A172 (cell line): ENCODE data around the gene LRRC47. TPM values are rescaled to one million over a fixed set of nuclear protein-coding genes. Genes with fewer than 3 reads are reported as not detected.

ENCODE experiments used
- DNase-seq: peaks from one replicate; pipeline ENCODE4 v3.0.0-alpha.2; 2015; ENCODE audit warnings: low spot score
- total RNA-seq: library from RNA; depleted of rRNA; stranded (reverse); fragments of >200 nt; shearing (Covaris generic); gene quantifications from 2 replicates; pipeline ENCODE4 v1.2.3, GENCODE V29; 2014; rRNA removed

Gene LRRC47
- total RNA-seq, 1 experiment from 2014 or later: 29.8 TPM

- no peak for DNase-seq
Measured at GRCh38 chr1:3733883-3734589, 62.3 kb downstream of the LRRC47 start.

GRCh38 chr1:3733094-3733882 is 63.0 kb downstream of the LRRC47 start:
- no peak for DNase-seq

GRCh38 chr1:3732434-3733093 is 63.7 kb downstream of the LRRC47 start:
- no peak for DNase-seq

GRCh38 chr1:3731583-3732433 is 64.5 kb downstream of the LRRC47 start:
- no peak for DNase-seq

- no peak for DNase-seq
Measured at GRCh38 chr1:3730543-3731247, 65.6 kb downstream of the LRRC47 start.

- no peak for DNase-seq
Measured at GRCh38 chr1:3729594-3730542, 66.4 kb downstream of the LRRC47 start.

Other genes starting within 250 kb of the LRRC47 start
- 21.7 and 22.4 TPM in 2 replicates for gene MEGF6, start 185.0 kb downstream of the LRRC47 start, total RNA-seq
- 6.7 and 9.4 TPM in 2 replicates for gene TPRG1L, start 171.5 kb downstream of the LRRC47 start, total RNA-seq
- gene WRAP73, start 146.4 kb downstream of the LRRC47 start, total RNA-seq: 13.5 and 22.2 TPM in 2 replicates
- gene TP73, start 144.0 kb downstream of the LRRC47 start, total RNA-seq: 1.7 and 4.7 TPM in 2 replicates
- gene CCDC27, start 44.0 kb downstream of the LRRC47 start, total RNA-seq: not detected in 2 replicates
- not detected in 2 replicates for gene SMIM1, start 23.7 kb downstream of the LRRC47 start, total RNA-seq
- 9.0 and 20.7 TPM in 2 replicates for gene CEP104, start 60.7 kb upstream of the LRRC47 start, total RNA-seq
- 3.3 and 5.5 TPM in 2 replicates for gene DFFB, start 61.0 kb upstream of the LRRC47 start, total RNA-seq
- 23.3 and 28.6 TPM in 2 replicates for gene C1orf174, start 103.8 kb upstream of the LRRC47 start, total RNA-seq